ENCODE data around the gene RBM26.

GRCh38 chr13:79404361-79404760 lies 1.7 kb downstream of the RBM26 start:
- TF ChIP-seq EP300 (IDR thresholded peaks at IDR 0.05) (no peak), POLR2AphosphoS5 (IDR thresholded peaks at IDR 0.05) (no peak), CTCF (IDR thresholded peaks at IDR 0.05) (no peak), POLR2A (IDR thresholded peaks at IDR 0.05) (no peak)
